Liver (tissue), 9 donors: ENCODE data around the gene ALAS1. TPM values are rescaled to one million over a fixed set of nuclear protein-coding genes. Genes with fewer than 3 reads are reported as not detected.

Experiments used
- DNase-seq: peaks from one replicate; pipeline ENCODE4 v3.0.0-alpha.2; 2017; ENCODE audit warnings: low spot score
- H3K27ac ChIP-seq, 2 donors: one replicate each; pipeline ENCODE4 v1.7.0; 2013; ENCODE audit warnings: inconsistent platforms in 2 of 2, low read length in 2 of 2, control low read depth in 1 of 2, low read depth in 1 of 2, mild to moderate bottlenecking in 1 of 2
- H3K27me3 ChIP-seq, 4 donors: one replicate each; pipeline versions ENCODE4 v1.6.1 to v1.7.0; 2013; ENCODE audit warnings: low read length in 3 of 4, inconsistent platforms in 1 of 4, mild to moderate bottlenecking in 1 of 4, moderate library complexity in 1 of 4; ENCODE audit not compliant: control insufficient read depth in 4 of 4, insufficient read depth in 4 of 4
- H3K36me3 ChIP-seq, 4 donors: one replicate each; pipeline versions ENCODE4 v1.6.1 to v1.7.0; 2013; ENCODE audit warnings: low read length in 3 of 4, mild to moderate bottlenecking in 3 of 4, low read depth in 1 of 4, moderate library complexity in 1 of 4; ENCODE audit not compliant: control insufficient read depth in 4 of 4, insufficient read depth in 3 of 4
- H3K4me1 ChIP-seq, 4 donors: one replicate each; pipeline versions ENCODE4 v1.6.1 to v1.7.0; 2013; ENCODE audit warnings: low read length in 3 of 4, mild to moderate bottlenecking in 3 of 4, moderate library complexity in 1 of 4; ENCODE audit not compliant: control insufficient read depth in 4 of 4, insufficient read depth in 4 of 4
- H3K4me3 ChIP-seq, 3 donors: one replicate each; pipeline versions ENCODE4 v1.6.1 to v1.7.0; 2013; ENCODE audit warnings: low read length in 3 of 3, control low read depth in 1 of 3, low read depth in 1 of 3, mild to moderate bottlenecking in 1 of 3
- H3K9ac ChIP-seq, 2 donors: one replicate each; pipeline ENCODE4 v1.7.0; 2013; ENCODE audit warnings: low read length in 2 of 2, mild to moderate bottlenecking in 2 of 2, moderate library complexity in 2 of 2, control low read depth in 1 of 2, low read depth in 1 of 2
- H3K9me3 ChIP-seq, 4 donors: one replicate each; pipeline versions ENCODE4 v1.6.1 to v1.7.0; 2013; ENCODE audit warnings: low read length in 3 of 4; ENCODE audit not compliant: control insufficient read depth in 4 of 4
- ATF3 ChIP-seq: IDR thresholded peaks from 2 replicates; pipeline ENCODE4 v1.6.1; 2016; ENCODE audit warnings: antibody characterized with exemption
- EGR1 ChIP-seq, 2 donors: IDR thresholded peaks; 2 replicates each; pipeline ENCODE4 v1.6.1; 2016 to 2018; ENCODE audit warnings: antibody characterized with exemption in 2 of 2, low read depth in 2 of 2
- FOXA1 ChIP-seq: IDR thresholded peaks from 2 replicates; pipeline ENCODE4 v1.6.1; 2016; ENCODE audit warnings: antibody characterized with exemption
- FOXA2 ChIP-seq: IDR thresholded peaks from 2 replicates; pipeline ENCODE4 v1.6.1; 2016; ENCODE audit warnings: antibody characterized with exemption
- GABPA ChIP-seq, 2 donors: IDR thresholded peaks in 1 of 2; conservative IDR thresholded peaks in 1 of 2; 2 replicates each; pipeline ENCODE4 v1.6.1; 2016; ENCODE audit warnings: antibody characterized with exemption in 2 of 2, mild to moderate bottlenecking in 1 of 2, moderate library complexity in 1 of 2
- HNF4A ChIP-seq, 2 donors: conservative IDR thresholded peaks; 2 replicates each; pipeline ENCODE4 v1.6.1; 2016; ENCODE audit warnings: antibody characterized with exemption in 2 of 2, mild to moderate bottlenecking in 2 of 2
- HNF4G ChIP-seq: IDR thresholded peaks from 2 replicates; pipeline ENCODE4 v1.6.1; 2016; ENCODE audit warnings: antibody characterized with exemption
- JUND ChIP-seq, 2 donors: IDR thresholded peaks; 2 replicates each; pipeline ENCODE4 v1.6.1; 2016; ENCODE audit warnings: antibody characterized with exemption in 2 of 2
- MAX ChIP-seq: IDR thresholded peaks from 2 replicates; pipeline ENCODE4 v1.6.1; 2016; ENCODE audit warnings: antibody characterized with exemption
- NR2F2 ChIP-seq: IDR thresholded peaks from 2 replicates; pipeline ENCODE4 v1.6.1; 2016; ENCODE audit warnings: antibody characterized with exemption
- RAD21 ChIP-seq, 2 donors: IDR thresholded peaks; 2 replicates each; pipeline ENCODE4 v1.6.1; 2016; ENCODE audit warnings: antibody characterized with exemption in 2 of 2, mild to moderate bottlenecking in 2 of 2
- REST ChIP-seq: IDR thresholded peaks from 2 replicates; pipeline ENCODE4 v1.6.1; 2016; ENCODE audit warnings: antibody characterized with exemption, mild to moderate bottlenecking
- RXRA ChIP-seq, 2 donors: IDR thresholded peaks; 2 replicates each; pipeline ENCODE4 v1.6.1; 2017 to 2018; ENCODE audit warnings: antibody characterized with exemption in 2 of 2, mild to moderate bottlenecking in 1 of 2
- SP1 ChIP-seq: IDR thresholded peaks from 2 replicates; pipeline ENCODE4 v1.6.1; 2018; ENCODE audit warnings: antibody characterized with exemption, mild to moderate bottlenecking
- TAF1 ChIP-seq: conservative IDR thresholded peaks from 2 replicates; pipeline ENCODE4 v1.6.1; 2016; ENCODE audit warnings: antibody characterized with exemption, mild to moderate bottlenecking
- YY1 ChIP-seq: IDR thresholded peaks from 2 replicates; pipeline ENCODE4 v1.6.1; 2016; ENCODE audit warnings: antibody characterized with exemption, mild to moderate bottlenecking
- ZBTB33 ChIP-seq: IDR thresholded peaks from 2 replicates; pipeline ENCODE4 v1.6.1; 2016; ENCODE audit warnings: antibody characterized with exemption
- WGBS: extraction: QIAGEN DNeasy Blood & Tissue Kit; methylation state at CpG from one replicate; pipeline ENCODE4 v1.1.7; 2013; 5-methylcytosine and 5-hydroxymethylcytosine counted together
- polyA plus RNA-seq, 2 donors: library from polyadenylated mRNA; stranded (reverse) in 1 of 2; unstranded in 1 of 2; fragments of 200-250 nt in 1 of 2; fragments of >200 nt in 1 of 2; fragmentation: Nextera tagmentation in 1 of 2; extraction: Ambion mirVana in 1 of 2; gene quantifications; one replicate each; pipeline versions ENCODE4 v1.2.1 to v1.2.3, GENCODE V29; 2013 to 2015
- total RNA-seq, 2 donors: library from RNA; depleted of rRNA; stranded (reverse); fragments of >200 nt; gene quantifications; one replicate each; pipeline ENCODE4 v1.2.3, GENCODE V29; 2014
- TF ChIP-seq, protein P1 (sequence below): fragments of 150-350 bp; IDR thresholded peaks from 2 replicates; pipeline ENCODE4 v1.5.1; 2017; ENCODE audit warnings: improper control_type of control experiment, low read depth, low read length; ENCODE audit not compliant: missing input control
- donor health status: healthy.
- donor health status: healthy.
- donor health status: healthy.
- donor health status: healthy.
- donor health status: healthy.

The ALAS1 gene
- total and polyA plus RNA-seq, 4 donors = 32.3 to 421 (median 137) TPM

DNA sequence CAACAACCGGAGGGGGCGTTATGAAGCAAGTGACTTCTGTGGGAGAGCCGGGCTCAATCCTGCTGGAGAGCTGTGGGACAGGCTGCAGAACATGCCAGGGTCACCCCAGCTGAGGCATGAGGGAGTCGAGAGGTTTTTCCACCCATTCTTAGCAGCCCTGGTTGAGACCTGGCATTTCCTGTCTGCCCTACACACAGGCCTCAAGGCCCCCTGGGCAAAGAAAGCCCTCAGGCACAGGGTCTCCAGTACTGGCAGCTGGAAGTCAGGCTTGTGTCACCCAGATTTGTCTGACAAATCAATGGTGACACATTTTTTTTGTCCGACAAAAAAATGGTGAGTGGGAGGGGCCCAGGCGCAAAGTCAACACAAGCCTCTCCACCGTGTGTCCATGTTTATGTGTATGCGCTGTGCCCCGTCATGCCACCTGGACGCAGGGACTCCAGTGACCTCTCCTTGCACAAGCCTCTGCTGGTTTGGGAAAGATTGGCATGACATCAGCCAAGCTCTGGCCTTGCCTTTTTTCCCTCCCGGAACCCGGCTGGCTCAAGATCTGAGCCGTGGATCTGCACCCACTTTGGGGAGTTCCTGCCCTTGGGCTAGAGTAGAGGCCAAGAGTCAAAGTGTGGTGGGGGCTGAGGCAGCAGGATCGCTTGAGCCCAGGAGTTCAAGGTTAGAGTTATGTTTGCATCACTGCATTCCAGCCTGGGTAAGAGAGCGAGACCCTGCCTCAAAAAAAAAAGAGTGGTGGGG, 20.8 kb upstream of the ALAS1 start:
- H3K27ac ChIP-seq = peak overlapping the region; percentile 96 to 97
- WGBS = 33% methylated on average over 15 of the region's 15 CpGs
- H3K36me3 ChIP-seq = no peaks in the 10 kb centered on the region
- peak overlapping the region; percentile 30 to 71 for H3K9ac ChIP-seq
- no peaks in the 10 kb centered on the region for H3K27me3 ChIP-seq
- TF ChIP-seq REST (peak; percentile 80), YY1 (peak; percentile 94), SP1 (peak; percentile 98), HNF4A (conservative IDR thresholded peaks at IDR 0.05) (peak; percentile 91 to 92), ZBTB33 (peak; percentile 91), RXRA (IDR thresholded peaks at IDR 0.05) (peak; percentile 99 to 100), TAF1 (no peak), FOXA2 (peak; percentile 92), ATF3 (peak; percentile 93), JUND (IDR thresholded peaks at IDR 0.05) (peak; percentile 94 to 95), GABPA (IDR thresholded peaks at IDR 0.05 in 1 of 2, conservative IDR thresholded peaks at IDR 0.05 in 1 of 2) (peak in 1 of 2 donors; percentile 69), MAX (peak; percentile 98), NR2F2 (peak; percentile 82), RAD21 (IDR thresholded peaks at IDR 0.05) (peak; percentile 45 to 71), HNF4G (peak; percentile 80), EGR1 (IDR thresholded peaks at IDR 0.05; ENCODE audit: low read depth in 2 of 2) (peak in 1 of 2 donors; percentile 78), FOXA1 (peak; percentile 89)
- TF ChIP-seq, protein P1, sequence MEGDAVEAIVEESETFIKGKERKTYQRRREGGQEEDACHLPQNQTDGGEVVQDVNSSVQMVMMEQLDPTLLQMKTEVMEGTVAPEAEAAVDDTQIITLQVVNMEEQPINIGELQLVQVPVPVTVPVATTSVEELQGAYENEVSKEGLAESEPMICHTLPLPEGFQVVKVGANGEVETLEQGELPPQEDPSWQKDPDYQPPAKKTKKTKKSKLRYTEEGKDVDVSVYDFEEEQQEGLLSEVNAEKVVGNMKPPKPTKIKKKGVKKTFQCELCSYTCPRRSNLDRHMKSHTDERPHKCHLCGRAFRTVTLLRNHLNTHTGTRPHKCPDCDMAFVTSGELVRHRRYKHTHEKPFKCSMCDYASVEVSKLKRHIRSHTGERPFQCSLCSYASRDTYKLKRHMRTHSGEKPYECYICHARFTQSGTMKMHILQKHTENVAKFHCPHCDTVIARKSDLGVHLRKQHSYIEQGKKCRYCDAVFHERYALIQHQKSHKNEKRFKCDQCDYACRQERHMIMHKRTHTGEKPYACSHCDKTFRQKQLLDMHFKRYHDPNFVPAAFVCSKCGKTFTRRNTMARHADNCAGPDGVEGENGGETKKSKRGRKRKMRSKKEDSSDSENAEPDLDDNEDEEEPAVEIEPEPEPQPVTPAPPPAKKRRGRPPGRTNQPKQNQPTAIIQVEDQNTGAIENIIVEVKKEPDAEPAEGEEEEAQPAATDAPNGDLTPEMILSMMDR = peak; percentile 34
- DNase-seq = peak; percentile 42
- no peak overlapping the region for H3K4me3 ChIP-seq
- H3K9me3 ChIP-seq = no peaks in the 10 kb centered on the region
- H3K4me1 ChIP-seq = peaks cover 12 to 36% (median 28%) of the 10 kb centered on the region in 4 donors
